GM19455 (cell line): ENCODE measurements around the gene CCL3.

Source experiments
- ATAC-seq: cut with Tn5 transposase; IDR thresholded peaks from one replicate; pipeline ENCODE4 v1.9.1; 2021; ENCODE audit not compliant: unreplicated experiment

CCL3 gene

DNA sequence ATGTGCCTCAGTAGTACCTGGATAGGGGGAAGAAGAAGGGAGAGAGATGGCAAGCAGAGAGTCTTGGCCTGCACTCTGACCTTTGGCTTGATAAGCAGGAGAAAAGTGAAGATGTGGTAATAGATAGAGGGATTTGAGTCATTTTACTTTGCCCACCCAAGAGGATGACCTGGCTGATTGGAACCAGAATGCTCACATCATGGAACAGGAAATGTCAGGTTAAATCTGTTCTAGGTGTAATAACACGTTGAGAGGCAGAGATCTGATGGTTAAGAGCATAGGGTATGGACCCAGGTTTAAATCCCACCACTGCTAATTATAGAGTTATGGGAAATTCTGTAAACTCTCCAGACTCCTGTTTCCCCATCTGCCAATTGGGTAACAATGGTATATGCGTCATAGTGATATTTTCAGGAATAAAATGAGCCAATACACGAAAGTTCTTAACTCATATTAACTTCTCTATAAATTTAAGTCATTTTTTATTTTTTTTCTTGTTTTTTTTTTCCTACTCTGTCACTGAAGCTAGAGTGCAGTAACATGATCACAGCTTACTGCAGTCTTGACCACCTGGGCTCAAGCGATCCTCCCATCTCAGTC, 33.9 kb downstream of the CCL3 start:
- ATAC-seq = no peak

GRCh38 chr17:36055171-36055570, 34.8 kb downstream of the CCL3 start:
- no peak for ATAC-seq

- no peak for ATAC-seq
Observed at GRCh38 chr17:36049643-36050042, 40.3 kb downstream of the CCL3 start.

GRCh38 chr17:36048066-36048465, 41.9 kb downstream of the CCL3 start:
- ATAC-seq = no peak
